Neuron (in vitro differentiated cells): ENCODE measurements around the gene FAM9A.
"Not testable (repeated sequence)": the region's sequence is repeated elsewhere in the genome, so short reads cannot be mapped to it uniquely, and the experiment has no call there.

Experiments used
- H2AFZ ChIP-seq: one replicate; pipeline ENCODE4 v1.6.1; 2013; ENCODE audit warnings: low read depth, mild to moderate bottlenecking, inconsistent platforms, low read length, moderate library complexity
- H3K27me3 ChIP-seq: one replicate; pipeline ENCODE4 v1.6.1; 2013; ENCODE audit warnings: low read length; ENCODE audit not compliant: insufficient read depth
- H3K36me3 ChIP-seq: one replicate; pipeline ENCODE4 v1.6.1; 2013; ENCODE audit warnings: low read length; ENCODE audit not compliant: insufficient read depth
- H3K4me1 ChIP-seq: one replicate; pipeline ENCODE4 v1.6.1; 2013; ENCODE audit warnings: low read length; ENCODE audit not compliant: insufficient read depth
- H3K4me3 ChIP-seq: 2 replicates; pipeline ENCODE4 v1.5.1; 2013; ENCODE audit warnings: mild to moderate bottlenecking, low read length, moderate library complexity
- H3K9me3 ChIP-seq: one replicate; pipeline ENCODE4 v1.6.1; 2013; ENCODE audit warnings: low read length

Gene FAM9A

DNA sequence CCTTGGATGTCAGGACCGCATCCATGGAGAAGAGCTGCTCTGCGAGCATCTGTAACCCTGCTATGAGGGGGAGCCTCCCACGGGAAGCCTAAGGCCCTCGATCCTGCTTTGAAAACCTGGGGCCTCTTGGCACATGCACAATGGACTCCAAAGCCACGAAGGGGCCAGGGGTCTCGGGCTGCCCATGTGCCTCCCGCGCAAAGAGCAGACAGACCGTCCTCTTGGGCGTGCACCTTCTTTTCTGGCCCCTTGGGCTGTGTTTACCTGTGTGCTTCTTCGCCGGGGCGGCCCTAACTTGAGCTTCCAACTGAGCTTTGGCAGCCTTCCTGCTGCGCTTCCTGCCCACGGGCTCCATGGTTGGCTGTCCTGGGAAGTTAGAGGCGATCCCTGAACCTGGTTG, 2.5 kb downstream of the FAM9A start:
- H3K4me3 ChIP-seq, H2AFZ ChIP-seq, H3K4me1 ChIP-seq, H3K36me3 ChIP-seq, H3K9me3 ChIP-seq, H3K27me3 ChIP-seq: not testable (repeated sequence)

- H3K36me3 ChIP-seq, H3K4me1 ChIP-seq, H3K4me3 ChIP-seq, H3K9me3 ChIP-seq, H3K27me3 ChIP-seq, H2AFZ ChIP-seq: not testable (repeated sequence)
Measured at GRCh38 chrX:8787119-8787518, 14.1 kb downstream of the FAM9A start.

- Histone ChIP-seq H3K27me3 (no peaks in the 10 kb centered on the region), H3K4me3 (no peak overlapping the region), H3K36me3 (no peaks in the 10 kb centered on the region), H3K9me3 (no peaks in the 10 kb centered on the region), H3K4me1 (no peaks in the 10 kb centered on the region), H2AFZ (no peak overlapping the region)
Measured at GRCh38 chrX:8784162-8784561, 17.0 kb downstream of the FAM9A start.

DNA sequence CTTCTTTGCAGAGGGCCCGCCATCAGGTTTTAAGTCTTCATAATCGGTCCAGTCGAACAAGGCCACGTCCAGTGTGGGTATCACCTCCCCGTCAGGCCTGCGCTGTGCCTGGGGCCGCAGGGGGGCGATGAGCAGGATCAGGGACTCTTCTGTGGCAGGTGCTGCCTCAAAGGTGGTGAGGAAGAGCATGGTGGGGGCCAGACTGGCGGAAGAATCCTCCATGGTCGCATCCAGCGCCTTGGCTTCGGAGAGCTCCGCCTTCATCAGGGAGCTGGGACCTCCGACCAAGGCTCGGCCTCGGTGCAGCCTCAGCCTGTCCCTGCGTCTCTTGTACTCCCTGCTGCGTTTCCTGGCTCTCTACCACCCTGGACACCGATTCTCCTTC, 17.5 kb downstream of the FAM9A start:
- Histone ChIP-seq H2AFZ (no peak overlapping the region), H3K4me3 (no peak overlapping the region), H3K4me1 (no peaks in the 10 kb centered on the region), H3K9me3 (no peaks in the 10 kb centered on the region), H3K36me3 (no peaks in the 10 kb centered on the region), H3K27me3 (no peaks in the 10 kb centered on the region)

GRCh38 chrX:8783097-8783713, 18.0 kb downstream of the FAM9A start:
- no peak overlapping the region for H2AFZ ChIP-seq
- no peaks in the 10 kb centered on the region for H3K9me3 ChIP-seq
- no peaks in the 10 kb centered on the region for H3K4me1 ChIP-seq
- H3K27me3 ChIP-seq: no peaks in the 10 kb centered on the region
- H3K4me3 ChIP-seq: no peak overlapping the region
- no peaks in the 10 kb centered on the region for H3K36me3 ChIP-seq

DNA sequence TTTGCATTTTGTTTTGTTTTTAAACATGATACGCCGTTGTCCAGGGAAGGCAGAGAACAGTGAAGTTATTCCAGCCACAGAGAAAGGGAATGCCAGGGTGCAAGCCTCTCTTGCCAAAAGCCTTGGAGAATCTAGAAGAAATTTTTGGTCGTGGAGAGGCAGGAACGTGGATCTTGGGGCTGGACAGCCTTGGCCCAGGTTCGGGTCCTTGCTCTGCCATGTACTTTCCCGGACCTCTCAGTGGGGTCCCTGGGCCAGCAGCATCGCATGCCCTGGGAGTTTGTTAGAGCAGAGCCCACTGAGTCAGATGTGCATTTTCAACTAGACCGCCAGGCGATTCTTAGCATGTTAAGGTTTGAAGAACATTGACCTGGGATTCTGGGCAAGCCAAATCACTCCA, 18.6 kb downstream of the FAM9A start:
- Histone ChIP-seq H3K4me1 (no peaks in the 10 kb centered on the region), H2AFZ (no peak overlapping the region), H3K4me3 (no peak overlapping the region), H3K9me3 (no peaks in the 10 kb centered on the region), H3K27me3 (no peaks in the 10 kb centered on the region), H3K36me3 (no peaks in the 10 kb centered on the region)

DNA sequence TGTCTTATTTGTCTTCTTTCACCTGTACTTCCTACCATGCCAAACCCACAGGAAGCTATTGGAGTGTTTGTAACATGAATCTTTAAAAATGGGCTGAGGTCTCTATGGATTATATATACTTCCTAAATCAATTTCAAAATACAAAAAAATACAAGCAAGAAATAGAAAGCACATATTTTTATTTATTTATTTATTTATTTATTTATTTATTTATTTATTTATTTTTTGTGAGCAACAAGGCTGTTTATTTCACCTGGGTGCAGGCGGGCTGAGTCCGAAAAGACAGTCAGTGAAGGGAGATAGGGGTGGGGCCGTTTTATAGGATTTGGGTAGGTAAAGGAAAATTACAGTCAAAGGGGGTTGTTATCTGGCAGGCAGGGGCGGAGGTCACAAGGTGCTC, 19.3 kb downstream of the FAM9A start:
- H3K4me3 ChIP-seq, H3K9me3 ChIP-seq, H2AFZ ChIP-seq, H3K36me3 ChIP-seq, H3K27me3 ChIP-seq, H3K4me1 ChIP-seq: not testable (repeated sequence)

- Histone ChIP-seq H3K9me3 (no peaks in the 10 kb centered on the region), H3K4me3 (no peak overlapping the region), H3K36me3 (no peaks in the 10 kb centered on the region), H3K4me1 (no peaks in the 10 kb centered on the region), H3K27me3 (no peaks in the 10 kb centered on the region), H2AFZ (no peak overlapping the region)
Measured at GRCh38 chrX:8773117-8773516, 28.1 kb downstream of the FAM9A start.

GRCh38 chrX:8760021-8760420, 41.2 kb downstream of the FAM9A start:
- Histone ChIP-seq H3K27me3 (peaks cover 4% of the 10 kb centered on the region), H3K4me3 (no peak overlapping the region), H3K36me3 (no peaks in the 10 kb centered on the region), H2AFZ (no peak overlapping the region), H3K9me3 (no peaks in the 10 kb centered on the region), H3K4me1 (no peaks in the 10 kb centered on the region)

- H3K4me3 ChIP-seq, H3K9me3 ChIP-seq, H2AFZ ChIP-seq, H3K36me3 ChIP-seq, H3K4me1 ChIP-seq, H3K27me3 ChIP-seq: not testable (repeated sequence)
Measured at GRCh38 chrX:8758706-8759105, 42.5 kb downstream of the FAM9A start.

DNA sequence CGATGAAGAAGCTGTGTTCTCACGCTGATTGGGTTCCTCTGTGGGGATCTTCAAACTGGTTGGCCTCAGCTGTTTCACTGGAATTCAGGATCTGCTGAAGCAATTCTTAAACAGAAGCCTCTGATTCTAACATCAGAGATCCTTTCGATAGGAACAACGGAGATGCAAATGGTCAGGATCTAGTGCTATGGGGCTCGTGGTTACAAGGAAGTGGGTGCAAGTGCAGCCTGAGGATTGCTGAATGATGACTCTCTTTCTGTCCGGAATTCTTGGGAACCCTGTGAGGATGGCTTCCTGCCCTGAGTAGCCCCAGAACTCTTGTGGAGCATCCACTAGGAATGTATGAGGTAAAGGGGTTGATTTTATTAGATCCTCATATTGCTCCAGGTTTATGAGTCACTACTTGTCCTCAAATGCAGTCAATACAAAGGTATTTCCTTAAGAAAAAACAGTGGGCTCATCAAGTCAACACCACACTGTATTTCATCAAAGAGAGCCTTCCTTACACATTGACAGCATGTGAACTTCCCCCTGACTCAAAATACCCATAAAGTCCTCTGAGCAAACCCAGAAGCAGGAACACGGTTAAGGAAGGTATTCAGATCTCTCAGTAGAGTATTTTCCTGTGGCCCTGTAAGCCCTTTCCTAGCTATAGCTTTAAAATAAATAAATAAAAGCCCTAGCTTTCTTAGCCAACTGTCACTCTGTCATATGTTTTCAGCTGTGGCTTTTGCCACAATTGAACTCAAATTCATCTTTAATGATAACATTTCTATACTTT, 43.4 kb downstream of the FAM9A start:
- H3K36me3 ChIP-seq, H3K4me3 ChIP-seq, H3K27me3 ChIP-seq, H3K4me1 ChIP-seq, H3K9me3 ChIP-seq, H2AFZ ChIP-seq: not testable (repeated sequence)

DNA sequence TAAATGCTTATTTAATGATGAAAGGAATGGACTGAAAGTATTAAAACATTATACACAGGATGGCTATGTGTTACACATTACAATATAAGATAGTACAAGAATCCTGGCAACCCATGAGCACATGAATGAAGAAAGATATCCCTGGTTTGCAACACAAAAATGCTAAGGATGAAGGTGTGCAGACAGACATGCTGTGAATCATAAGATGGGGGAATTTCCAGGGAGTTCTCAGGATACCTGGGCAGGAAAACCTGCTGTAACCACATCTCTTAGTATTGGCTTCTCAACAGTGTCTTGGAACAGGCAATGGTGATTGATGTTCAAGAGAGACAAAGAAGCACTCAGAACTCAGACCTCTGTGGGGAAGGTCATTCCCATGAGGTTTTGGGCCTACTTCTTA, 45.4 kb downstream of the FAM9A start:
- no peak overlapping the region for H2AFZ ChIP-seq

DNA sequence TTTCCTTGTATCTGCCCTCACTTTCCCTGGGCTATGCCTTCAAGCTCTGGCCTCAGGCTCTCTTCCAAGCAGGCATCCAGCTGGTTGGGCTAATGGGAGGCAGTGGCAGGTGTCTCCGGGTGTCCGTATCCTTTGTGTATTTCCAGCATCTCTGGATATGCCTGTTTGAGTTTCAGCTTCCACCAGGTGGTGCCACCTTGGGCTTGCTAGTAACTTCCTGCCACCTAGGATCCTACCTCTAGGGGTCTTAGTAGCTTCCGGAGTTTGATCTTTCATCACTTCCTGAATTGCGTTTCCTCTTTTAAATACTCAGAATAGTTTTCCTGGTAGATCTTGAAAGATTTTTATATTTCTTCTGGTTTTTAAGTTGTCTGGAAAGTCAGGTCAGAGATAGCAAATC, 46.1 kb downstream of the FAM9A start:
- H2AFZ ChIP-seq: no peak overlapping the region
- no peaks in the 10 kb centered on the region for H3K36me3 ChIP-seq
- H3K9me3 ChIP-seq: no peaks in the 10 kb centered on the region

More for the DNA sequence above, 45.4 kb downstream of the FAM9A start:
- Histone ChIP-seq H3K36me3 (no peaks in the 10 kb centered on the region), H3K4me3 (no peak overlapping the region), H3K4me1 (no peaks in the 10 kb centered on the region), H3K9me3 (no peaks in the 10 kb centered on the region), H3K27me3 (peaks cover 4% of the 10 kb centered on the region)

DNA sequence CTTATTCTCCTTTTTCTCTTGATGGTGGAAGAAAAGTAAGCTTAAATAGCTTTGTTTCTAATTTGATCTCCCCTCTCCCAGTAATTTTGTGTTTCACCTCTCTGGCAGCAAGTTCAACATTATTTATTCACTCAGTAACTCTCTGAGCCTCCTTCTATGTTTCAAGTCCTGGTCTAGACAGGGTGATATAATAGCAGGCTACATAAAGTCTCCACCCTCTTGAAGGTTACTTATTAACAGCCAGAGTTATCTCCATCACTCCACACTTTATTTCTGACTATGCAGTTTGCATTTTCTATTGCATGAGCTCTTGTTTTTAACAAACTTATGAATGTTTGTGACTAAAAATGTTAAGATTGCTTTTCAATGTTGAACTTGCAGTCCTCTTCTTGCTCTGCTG, 51.5 kb downstream of the FAM9A start:
- no peaks in the 10 kb centered on the region for H3K9me3 ChIP-seq
- H3K36me3 ChIP-seq: no peaks in the 10 kb centered on the region
- H2AFZ ChIP-seq: no peak overlapping the region
- no peak overlapping the region for H3K4me3 ChIP-seq
- H3K27me3 ChIP-seq: peaks cover 3% of the 10 kb centered on the region
- H3K4me1 ChIP-seq: no peaks in the 10 kb centered on the region

More for the DNA sequence above, 46.1 kb downstream of the FAM9A start:
- Histone ChIP-seq H3K27me3 (peaks cover 3% of the 10 kb centered on the region), H3K4me3 (no peak overlapping the region), H3K4me1 (no peaks in the 10 kb centered on the region)
